Effector CD4-positive, alpha-beta T cell (primary cell): ENCODE results near the gene APMAP.
"Not testable (repeated sequence)": the region's sequence is repeated elsewhere in the genome, so short reads cannot be mapped to it uniquely, and the experiment has no call there.

Experiments
- DNase-seq: peaks from one replicate; pipeline ENCODE4 v3.0.0-alpha.2; 2020

The APMAP gene

DNA sequence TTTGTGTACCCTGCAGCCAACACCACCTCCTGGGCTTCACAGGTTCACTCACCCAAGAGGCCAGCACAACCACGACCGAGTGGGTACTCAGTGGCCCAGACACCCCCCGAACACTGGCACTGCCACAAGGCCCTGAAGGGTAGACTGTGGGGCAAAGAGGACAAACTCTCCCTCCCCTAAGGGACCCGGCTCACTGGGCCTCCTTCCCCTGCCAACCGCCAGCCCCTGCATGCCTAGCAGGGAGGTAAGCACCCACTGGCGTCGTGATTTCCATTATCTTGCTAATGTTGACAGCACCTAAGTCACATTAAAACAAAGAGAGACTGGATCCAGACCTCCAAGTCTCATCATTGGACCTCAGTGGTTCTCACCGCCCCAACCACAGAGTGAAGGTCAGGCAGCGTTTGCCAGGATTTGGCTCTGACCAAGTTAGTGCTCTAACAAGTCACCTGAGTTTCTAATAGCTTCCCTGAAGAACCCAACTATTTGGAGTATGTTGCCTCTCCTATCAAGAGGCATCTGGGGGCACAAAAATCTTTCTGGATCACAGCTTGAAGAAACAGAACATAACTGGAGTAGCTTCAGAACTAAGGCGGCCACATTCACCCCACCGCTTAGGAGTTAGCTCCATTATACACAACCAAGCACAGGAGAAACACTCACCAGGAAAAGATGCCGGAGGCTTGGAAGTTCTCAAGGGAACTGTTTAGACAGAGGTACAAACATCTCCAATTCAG lies 14.0 kb upstream of the APMAP start:
- no peak for DNase-seq

DNA sequence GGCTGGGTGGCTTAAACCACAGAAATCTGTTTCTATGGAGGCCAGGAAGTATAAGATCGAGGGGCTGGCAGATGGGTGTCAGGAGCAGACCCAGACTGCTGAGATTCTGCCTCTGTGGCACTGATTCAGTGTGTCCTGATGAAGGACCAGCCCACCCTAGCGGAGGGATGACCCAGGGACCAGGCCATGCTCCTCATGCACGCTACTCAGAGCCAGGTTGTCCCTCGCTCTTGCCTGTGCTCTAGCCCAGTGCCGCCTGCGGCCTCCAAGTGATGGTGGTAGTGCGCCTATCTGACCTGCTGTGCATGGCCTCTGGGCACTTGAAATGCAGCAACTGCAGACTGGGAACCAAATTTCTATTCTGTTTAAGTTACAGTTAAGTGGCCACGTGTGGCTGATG lies 13.1 kb upstream of the APMAP start:
- no peak for DNase-seq

DNA sequence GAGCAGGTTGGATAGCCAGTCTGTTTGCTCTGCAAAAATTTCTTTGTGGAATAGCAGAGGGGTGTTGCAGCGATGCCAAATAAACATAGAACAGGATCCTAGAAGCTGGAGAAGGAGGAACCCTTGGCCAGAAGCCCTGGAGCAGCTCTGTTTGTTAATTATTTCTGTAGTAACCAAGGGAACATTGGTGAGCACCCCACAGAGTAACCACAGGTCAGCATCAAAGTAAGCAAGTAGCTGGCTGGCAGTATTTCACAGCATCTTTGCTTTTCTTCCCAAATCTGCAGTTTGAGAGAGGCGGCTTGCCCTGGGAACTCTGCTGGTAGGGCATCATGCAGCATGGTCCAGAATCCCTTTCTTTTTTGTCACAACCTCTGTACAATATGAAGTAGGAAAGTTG lies 12.7 kb upstream of the APMAP start:
- DNase-seq: no peak

DNA sequence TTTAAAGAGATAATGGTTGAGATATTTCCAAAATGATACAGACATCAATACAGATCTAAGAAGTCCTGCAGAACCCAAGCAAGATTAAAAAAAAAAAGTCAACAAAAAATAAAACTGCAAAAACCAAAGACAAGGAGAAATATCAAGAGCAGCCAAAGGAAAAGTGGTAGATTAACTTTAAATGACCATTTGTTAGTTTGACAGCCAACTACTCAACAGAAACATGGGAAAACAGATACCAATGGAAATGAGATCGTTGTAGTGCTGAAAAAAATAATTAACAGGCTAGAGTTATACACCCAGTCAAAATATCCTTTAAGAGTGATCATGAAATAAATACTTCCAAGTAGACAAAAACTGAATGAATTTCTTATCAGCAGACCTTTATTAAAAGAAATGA lies 10.5 kb upstream of the APMAP start:
- no peak for DNase-seq

DNA sequence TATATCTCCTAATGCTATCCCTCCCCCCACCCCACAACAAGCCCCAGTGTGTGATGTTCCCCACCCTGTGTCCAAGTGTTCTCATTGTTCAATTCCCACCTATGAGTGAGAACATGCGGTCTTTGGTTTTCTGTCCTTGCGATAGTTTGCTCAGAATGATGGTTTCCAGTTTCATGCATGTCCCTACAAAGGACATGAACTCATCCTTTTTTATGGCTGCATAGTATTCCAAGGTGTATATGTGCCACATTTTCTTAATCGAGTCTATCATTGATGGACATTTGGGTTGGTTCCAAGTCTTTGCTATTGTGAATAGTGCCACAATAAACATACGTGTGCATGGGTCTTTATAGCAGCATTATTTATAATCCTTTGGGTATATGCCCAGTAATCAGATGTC lies 8.8 kb upstream of the APMAP start:
- not testable (repeated sequence) for DNase-seq

DNA sequence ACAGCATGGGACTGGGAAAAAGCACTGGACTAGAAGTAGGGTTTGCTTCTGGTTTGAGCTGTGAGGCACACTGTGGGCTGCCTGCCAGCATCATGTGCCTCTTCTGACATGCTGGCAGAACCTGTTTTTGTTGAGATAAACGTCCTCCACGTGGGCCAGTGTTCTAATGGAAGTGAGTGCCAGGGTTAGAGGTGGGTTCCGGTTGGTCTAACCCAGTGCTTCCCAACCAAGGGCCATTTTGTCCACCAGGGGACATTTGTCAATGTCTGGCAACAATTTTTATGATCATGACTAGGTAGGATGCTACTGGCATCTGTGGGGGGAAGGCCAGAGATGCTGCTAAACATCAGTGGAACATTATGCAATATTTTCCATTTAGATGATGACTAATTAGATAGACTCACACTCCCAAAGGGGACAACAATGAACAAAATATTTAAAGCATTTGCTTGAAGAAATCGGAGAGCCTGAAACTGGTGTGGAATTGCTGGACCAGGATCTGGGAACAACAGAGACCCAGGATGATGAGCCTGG lies 7.8 kb upstream of the APMAP start:
- DNase-seq: no peak

DNA sequence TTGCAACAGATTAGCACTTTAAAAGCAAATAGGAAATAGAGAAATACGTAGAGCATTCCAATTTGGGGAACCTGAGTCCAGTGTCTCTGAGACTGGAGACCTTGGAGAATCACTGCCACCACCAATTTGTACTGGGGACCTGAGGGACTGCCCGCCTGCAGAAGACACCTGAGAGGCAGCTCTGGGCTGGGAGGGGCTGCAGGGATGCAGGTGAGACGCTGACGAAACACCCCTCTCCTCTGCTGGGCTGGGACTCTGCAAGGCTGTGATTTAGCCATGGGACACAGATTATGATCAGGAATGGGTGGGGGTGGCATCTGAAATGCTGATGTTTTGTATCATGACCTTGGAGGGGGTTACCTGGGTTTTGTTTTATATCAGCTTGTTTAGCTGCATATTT lies 7.0 kb upstream of the APMAP start:
- DNase-seq: no peak

DNA sequence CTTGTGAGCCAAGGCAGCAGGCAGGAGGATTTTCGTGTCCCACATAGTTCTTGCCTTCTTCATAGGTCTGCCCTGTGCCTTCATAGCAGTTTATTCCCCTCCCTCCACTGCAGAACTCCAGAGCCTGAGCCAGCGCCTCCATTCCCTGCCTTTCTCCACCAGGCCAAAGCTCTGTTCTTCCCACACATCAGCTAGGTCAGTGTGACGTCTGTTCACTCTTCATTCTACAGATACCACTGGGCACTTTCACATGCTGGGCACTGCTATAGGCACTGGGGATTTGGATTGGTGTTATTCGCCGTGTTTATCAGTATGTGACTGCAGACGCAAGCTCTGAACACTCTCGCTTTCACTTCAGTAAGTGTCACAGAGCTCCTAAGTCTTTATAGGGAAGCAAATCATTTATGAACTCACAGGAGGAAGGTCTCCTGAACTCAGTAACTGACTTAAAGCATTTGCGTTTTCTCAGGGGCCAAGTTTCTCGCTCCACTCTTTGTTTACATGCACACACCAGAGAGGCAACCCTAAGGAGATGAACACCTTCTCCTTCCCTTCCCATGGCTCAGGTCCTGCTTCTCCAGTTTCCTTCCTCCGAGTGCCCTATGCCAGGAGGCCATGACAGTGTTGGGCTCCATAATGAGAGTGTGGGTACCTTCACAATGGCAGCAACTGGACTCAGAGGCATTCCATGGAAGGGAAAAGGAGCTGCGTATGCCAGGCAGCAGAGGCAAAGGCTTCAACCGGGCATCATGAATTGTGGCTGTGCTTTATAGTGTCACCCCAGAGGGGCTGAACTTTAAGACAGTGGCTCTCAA lies 6.3 kb upstream of the APMAP start:
- no peak for DNase-seq

DNA sequence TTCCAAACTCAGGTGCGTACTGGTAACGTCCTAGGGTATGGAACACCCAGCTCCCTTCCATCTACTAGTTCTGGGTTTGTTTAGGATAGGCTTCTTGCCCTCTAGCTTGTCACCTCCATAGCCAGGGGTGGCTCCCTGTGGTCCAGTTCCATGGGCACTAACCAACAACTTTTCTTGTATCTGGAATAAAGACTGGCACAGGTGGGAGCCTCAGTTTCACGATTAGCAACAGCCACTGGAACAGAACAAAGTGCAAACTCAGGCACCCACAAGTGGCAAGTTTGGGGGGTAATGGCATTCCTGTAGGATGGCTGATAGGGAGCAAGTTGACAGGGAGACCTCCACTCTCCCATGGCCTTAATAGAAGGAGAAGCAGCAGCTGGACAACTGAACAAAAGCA lies 5.6 kb upstream of the APMAP start:
- DNase-seq: no peak

DNA sequence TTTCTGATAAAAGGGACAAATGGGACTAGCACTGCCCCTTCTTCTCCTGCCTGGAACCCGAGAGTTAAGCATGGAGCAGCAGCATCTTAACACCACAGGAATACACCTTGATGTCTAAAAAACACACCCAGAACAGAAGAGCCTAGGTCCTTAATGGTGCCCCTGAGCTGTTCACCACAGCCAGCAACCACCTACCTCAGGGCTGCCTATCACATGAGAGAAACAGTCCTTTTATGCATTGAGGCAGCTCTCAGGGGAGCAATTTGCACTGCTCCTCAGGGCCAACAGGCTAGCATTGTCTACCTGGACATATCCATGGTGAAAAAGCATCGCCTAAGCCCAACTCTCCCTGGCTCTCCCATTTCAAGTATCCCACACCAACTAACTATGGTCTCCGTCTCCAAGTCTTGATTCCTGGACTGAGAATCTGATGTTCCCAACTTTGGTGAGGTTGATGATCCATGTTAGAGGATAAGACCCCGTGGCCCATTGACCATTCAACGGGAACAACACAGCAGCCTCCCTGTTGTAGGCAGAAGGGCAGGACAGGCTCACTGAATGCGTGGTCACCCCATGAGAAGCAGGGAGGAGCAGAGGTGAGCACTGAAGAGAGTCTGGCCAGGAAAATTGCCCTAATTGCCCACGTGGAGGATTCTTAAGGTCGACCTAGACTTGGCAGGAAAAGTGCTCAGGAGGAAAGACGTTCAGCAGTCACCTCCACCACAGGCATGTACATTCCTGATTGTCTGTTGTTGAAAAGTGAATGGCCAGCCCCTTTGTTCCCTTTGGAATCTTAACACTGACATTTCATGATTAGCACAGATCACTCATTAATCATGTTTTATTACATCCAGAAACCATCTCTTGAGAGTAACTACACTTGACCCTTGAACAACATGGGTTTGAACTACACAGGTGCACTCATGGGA lies 4.2 kb upstream of the APMAP start:
- DNase-seq: no peak

DNA sequence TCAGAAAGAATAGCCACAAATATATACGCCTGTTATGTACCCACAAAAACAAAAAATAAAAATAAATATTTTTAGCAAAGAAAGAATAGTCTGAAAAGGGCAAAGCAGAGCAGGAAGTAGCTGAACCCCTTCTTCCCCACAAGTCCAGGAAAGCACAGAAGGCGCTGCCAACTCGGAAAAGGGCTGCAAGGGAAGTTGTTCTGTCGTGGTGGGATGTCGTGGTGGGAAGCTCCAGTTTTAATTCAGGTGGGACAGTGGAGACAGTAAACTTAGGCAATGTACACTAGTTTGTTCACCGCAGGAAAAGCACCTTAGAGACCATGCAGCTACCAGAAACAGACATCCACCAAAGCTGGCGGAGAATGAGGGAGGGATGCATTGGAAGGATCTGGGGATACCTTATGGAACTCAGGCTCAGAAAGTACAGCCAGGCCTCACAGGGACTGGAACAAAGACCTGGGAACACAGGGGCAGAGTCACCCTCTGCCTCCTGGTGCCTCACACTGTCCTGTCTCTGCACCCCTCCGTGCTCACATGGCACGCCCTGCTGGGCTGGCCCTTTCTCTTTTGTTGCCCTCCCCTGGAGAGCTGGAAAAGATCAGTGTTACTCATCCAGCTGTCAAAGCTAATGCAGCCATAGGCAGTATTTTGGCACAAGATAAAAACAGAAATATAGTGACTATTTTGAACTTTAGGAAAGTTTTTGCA lies 3.3 kb upstream of the APMAP start:
- no peak for DNase-seq

DNA sequence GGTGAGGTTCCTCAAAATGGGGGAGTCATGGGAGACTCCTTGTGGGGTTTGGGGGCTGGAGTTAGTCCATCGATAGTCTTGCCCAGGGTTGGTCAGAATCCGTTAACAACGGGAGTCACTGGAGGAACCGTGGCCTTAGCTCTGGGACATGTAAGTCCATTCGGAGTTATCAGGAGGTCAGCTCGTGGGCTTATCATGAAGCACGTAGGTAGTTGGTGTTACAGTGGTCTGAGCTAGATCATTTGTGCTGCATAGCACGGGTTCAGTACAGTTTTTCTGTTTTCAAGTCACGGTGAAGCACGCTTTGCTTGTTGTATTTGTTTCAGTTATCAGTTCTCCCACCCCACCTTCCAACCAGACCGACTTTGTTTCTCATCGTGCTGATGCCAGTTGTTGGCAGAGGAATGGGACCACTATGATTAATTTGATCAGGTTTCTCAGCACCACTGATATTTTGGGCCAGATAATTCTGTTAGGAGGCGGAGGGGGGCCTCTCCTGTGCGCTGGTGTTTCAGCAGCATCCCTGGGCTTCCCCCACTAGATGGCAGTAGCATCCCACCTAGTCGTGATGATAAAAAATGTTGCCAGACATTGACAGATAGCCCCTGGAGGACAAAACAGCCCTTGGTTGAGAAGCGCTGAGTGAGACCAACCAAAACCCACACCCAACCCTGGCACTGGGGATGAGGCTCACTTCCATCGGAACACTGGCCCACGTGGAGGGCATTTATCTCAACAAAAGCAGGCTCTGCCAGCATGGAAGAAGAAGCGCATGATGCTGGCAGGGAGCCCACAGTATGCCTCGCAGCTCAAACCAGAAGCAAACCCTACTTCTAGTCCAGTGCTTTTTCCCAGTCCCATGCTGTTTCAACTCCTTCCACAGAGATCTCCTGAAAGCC lies 2.2 kb upstream of the APMAP start:
- DNase-seq: peak; percentile 82

DNA sequence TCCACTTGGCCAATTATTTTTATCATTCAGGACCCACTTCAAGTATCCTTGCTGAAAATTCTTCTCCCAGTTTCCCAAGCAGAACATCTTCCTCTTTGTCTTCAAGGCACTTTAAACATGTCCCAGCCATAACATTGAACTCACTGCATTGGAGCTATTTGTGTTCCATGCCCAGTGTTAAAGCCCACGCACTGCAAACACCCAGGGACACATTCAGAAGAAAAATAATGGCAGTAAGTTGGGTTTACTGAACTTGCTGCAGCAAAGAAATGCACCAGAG lies 1.6 kb upstream of the APMAP start:
- no peak for DNase-seq

DNA sequence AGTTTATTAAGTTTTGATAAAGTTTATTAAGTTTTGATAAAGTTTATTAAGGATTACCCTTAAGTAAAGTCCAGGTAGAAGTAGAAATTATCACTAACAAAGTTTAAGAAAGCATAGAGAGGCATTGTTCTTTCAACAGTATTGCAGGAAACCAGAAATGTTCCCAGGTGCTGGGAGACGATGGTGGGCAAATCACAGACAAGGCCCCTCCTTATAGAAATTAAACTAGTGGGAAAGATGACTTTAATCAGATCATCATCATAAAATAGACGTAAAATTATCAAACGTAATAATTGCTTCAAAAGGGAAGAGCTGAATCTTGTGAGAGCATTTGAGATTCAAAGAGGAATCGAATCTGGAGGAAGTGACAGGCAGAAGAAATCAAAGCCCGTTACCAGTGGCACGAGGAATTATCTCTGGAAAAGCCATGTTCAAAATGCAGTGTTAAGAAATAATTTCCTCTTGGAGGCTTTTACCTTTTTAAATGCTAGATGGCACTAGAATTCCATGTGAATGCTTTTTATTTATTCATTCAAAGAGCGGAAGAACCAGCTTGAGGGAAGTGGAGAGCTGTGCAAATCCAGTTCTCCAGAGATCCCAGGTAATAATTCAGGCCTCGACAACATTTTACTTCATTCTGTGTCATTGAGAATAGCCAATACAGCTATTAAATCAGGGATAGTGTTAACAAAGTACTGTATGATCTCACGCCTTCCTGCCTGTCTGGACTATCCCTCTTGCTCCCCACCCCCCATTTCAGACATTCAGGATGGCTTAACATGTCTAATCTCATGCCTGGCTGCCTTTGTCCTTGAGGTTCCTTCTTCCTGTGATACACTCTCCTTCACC lies 1.0 kb upstream of the APMAP start:
- DNase-seq: no peak

DNA sequence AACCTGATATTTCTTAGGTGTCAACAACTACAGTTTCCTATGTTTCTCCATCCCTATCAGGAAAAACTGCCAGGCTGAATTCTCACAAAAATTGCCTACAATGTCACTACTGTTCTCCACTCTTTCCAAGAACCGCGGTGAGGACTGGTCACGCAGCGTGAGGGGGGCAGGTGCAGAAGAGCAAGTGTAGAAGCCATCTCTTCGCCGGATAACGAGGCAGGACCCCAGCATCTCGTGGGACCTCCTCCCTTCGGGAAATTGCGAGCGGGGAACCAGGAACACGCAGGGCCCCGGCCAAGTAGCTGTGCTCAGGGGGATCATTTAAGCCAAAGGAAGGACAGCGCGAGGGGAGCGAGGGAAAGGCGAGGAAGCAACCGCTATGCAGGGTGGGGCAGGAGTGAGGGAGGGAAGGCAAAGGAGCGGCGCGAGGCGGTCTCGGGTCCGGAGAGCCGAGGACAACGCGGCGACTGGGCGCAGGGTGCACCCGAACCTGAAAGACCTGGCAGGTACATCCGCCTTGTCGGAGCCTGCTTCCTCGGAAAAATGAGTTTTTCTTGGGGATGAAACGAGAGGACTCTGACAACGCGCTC lies 559 bp downstream of the APMAP start:
- DNase-seq: no peak

DNA sequence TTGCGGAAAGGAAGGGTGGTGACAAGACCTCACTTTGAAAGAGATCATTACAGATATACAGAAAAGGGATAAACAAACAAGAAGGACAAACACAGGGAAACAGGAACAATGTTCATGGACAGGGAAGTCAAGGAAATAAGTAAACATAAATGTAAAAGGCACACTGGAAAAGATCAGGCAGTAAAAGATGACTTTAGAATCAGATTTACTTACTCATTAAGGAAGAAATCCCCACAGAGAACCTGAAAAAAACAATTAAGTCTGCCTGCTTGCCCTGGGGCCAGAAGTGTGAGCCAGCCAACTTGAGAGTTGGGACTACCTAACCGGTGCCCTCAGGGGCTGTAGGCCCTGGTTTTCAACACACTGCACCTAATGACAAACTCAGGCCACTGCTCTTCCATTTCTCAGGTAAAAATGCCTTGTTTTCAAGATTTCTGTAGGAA lies 1.7 kb downstream of the APMAP start:
- DNase-seq: no peak

DNA sequence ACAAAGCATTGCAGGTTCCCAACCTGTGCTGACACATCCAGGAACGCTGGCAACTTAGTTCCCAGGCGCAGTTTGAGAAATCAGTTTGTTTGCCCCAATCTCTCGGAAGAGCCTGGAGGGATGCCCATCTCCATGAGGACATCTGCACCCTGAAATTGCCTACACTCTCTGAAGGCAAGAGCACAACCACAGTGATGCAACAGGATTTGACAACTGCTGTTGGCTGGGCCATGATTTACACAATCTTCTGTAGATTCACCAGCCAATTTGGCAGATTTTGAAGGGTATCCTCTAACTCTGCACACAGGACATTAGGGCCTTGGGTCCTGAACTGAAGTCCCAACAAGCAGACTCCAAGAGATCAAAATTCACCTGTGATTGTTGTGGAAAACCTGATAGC lies 3.4 kb downstream of the APMAP start:
- no peak for DNase-seq

DNA sequence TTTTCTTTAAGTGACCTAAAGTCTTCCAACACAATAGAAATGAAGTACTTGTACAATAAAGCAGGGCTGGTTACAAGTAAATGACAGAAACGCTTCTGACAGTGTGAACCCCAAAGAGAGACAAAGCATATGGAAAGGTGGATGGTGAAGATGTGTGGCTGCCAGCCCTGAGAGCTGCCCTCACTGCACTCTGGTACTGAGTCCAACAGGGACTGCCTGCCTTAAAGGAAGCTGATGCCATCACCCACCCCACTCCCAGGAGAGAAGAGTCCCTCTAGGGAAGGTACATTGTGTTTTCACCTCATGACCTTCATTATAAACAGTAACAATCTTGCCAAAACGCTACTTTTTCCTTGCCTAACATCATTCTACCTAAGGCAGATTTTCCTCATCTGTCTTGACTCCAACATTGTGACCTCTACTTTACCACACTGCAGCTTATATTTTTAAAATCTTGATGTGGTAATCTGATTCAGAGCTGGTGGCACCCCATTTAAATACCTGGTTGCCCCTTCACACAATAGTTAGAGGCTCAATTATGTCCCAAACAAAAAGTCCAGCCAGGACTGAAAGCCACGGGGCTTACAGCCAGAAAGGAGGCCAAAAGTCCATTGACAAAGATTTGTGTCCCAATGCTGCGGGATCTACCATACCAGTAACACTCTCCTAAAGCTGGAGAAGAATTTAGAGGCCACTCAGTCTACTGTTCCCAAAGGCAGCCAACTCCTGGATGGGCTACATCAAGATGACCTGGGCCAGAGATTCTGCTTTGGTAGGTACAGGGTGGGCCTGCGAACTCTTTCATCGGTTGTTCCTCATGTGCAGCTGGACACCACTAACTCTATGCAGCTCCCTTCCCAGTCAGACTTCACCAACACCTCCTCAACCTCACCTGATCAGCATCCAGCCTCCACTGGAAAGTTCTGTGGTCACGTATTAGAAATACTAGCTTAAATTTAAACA lies 4.4 kb downstream of the APMAP start:
- no peak for DNase-seq

DNA sequence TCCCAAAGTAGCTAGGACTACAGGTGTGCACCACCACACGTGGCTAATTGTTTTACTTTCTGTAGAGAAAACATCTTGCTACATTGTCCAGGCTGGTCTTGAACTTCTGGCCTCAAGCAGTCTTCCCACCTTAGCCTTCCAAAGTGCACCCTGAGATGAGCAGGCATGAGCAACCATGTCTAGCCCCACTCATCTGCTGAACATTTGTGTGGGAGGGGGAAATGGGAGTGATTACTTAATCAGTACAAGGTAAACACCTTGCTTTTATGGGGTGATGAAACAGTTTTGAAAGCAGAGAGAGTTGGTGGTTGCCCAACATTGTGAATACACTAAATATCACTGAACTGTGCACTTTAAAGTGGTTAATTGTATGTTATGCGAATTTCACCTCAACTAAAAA lies 5.3 kb downstream of the APMAP start:
- no peak for DNase-seq
